Omental fat pad (tissue), 4 donors: ENCODE measurements around the gene PSD2. TPM values are rescaled to one million over a fixed set of nuclear protein-coding genes. Genes with fewer than 3 reads are reported as not detected.

Experiments used
- ATAC-seq: fragments of 150-250 bp; one replicate; pipeline ENCODE4 v1.9.1; 2016; ENCODE audit warnings: mild to moderate bottlenecking, moderate library complexity; ENCODE audit not compliant: low FRiP score
- DNase-seq: peaks from one replicate; pipeline ENCODE4 v3.0.0-alpha.2; 2019; ENCODE audit warnings: low spot score
- total RNA-seq, 4 donors: library from RNA; depleted of rRNA; stranded (reverse); fragments of >200 nt; gene quantifications; one replicate each; pipeline ENCODE4 v1.1.0, GENCODE V29; 2016
- TF ChIP-seq, protein P1 (sequence below), 3 donors: fragments of 450-650 bp; IDR thresholded peaks; one replicate each; pipeline ENCODE4 v1.5.1; 2016 to 2017; ENCODE audit warnings: antibody characterized with exemption in 3 of 3, mild to moderate bottlenecking in 3 of 3, moderate library complexity in 2 of 3

Gene PSD2
- total RNA-seq, 4 donors from 2014 or later: 0.12 to 0.46 (median 0.16) TPM; not detected in 1

DNA sequence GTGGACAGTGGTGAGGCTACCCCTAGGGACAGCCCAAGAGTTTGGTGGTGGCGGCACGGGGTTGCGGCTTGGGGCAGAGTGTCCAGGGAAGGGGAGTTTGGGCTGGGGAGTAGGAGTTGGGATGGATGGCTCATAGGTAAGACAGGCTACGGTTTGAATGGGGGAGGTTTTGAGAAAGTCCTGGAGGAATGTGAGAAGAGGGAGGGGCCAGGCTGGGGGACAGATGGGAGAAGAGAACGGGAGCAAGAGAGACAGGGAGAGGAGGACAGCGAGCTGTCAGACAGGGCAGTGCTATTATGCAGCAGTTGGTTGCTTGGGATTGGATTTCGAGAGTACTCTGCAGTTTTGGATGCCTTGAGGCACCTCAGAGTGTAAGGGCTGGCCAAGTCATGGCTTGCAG, 24.5 kb downstream of the PSD2 start:
- TF ChIP-seq, protein P1, sequence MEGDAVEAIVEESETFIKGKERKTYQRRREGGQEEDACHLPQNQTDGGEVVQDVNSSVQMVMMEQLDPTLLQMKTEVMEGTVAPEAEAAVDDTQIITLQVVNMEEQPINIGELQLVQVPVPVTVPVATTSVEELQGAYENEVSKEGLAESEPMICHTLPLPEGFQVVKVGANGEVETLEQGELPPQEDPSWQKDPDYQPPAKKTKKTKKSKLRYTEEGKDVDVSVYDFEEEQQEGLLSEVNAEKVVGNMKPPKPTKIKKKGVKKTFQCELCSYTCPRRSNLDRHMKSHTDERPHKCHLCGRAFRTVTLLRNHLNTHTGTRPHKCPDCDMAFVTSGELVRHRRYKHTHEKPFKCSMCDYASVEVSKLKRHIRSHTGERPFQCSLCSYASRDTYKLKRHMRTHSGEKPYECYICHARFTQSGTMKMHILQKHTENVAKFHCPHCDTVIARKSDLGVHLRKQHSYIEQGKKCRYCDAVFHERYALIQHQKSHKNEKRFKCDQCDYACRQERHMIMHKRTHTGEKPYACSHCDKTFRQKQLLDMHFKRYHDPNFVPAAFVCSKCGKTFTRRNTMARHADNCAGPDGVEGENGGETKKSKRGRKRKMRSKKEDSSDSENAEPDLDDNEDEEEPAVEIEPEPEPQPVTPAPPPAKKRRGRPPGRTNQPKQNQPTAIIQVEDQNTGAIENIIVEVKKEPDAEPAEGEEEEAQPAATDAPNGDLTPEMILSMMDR (IDR thresholded peaks at IDR 0.05): no peak
- no peak for ATAC-seq
- DNase-seq: no peak

DNA sequence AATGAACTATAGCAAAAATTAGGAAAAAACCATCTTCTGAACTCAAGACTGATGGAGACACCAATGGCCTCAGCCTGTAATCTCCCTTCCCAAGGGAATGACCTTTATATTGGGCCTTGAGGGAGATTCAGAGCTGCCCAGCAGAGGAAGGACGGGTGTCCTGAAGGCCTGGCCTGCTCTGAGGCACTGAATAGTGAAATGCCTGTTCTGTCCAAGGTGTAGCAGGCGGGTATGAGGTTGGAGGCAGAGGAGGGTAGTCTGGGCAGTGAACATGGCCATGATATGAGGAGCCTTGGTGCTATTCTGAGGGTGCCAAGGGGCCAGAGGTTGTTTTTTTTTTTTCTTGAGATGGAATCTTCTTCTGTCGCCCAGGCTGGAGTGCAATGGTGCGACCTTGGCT, 25.0 kb downstream of the PSD2 start:
- DNase-seq (no peak), ATAC-seq (no peak)
- TF ChIP-seq, protein P1 (IDR thresholded peaks at IDR 0.05): no peak

DNA sequence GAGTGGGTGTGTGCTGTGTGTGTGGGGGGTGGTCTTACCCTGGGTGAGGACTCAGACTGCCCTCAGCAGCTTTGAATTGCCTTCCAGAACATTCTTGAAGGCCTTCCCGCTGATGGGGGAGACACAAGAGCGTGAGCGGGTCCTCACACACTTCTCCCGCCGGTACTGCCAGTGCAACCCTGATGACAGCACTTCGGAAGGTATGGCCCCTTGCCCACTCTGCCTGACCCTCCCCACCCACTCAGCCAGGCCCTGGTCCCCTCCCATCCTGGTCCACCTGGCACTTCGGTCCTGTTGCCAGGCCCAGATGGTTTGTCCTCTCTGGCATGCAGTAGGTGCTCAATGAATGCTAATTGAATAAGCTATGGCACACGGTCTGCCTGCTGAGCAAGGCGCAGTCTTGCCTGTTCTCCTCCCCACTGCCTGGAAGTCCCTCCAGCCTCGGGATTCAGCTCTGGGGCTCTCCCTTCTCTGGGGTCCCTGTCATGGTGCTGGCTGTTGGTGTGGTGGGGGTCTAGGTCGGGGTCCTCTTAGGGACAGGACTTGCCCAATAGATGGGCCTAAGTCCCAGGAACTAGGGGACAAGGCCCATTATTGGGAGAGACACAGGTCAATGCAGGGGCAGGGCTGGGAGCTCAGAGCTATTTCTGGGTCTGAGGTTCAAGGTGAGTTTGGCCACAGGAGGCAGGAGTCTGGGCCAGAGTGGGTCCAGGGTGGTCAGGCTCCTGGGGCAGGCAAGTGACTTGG, 26.4 kb downstream of the PSD2 start:
- TF ChIP-seq, protein P1 (IDR thresholded peaks at IDR 0.05): no peak
- ATAC-seq: no peak
- DNase-seq: no peak

DNA sequence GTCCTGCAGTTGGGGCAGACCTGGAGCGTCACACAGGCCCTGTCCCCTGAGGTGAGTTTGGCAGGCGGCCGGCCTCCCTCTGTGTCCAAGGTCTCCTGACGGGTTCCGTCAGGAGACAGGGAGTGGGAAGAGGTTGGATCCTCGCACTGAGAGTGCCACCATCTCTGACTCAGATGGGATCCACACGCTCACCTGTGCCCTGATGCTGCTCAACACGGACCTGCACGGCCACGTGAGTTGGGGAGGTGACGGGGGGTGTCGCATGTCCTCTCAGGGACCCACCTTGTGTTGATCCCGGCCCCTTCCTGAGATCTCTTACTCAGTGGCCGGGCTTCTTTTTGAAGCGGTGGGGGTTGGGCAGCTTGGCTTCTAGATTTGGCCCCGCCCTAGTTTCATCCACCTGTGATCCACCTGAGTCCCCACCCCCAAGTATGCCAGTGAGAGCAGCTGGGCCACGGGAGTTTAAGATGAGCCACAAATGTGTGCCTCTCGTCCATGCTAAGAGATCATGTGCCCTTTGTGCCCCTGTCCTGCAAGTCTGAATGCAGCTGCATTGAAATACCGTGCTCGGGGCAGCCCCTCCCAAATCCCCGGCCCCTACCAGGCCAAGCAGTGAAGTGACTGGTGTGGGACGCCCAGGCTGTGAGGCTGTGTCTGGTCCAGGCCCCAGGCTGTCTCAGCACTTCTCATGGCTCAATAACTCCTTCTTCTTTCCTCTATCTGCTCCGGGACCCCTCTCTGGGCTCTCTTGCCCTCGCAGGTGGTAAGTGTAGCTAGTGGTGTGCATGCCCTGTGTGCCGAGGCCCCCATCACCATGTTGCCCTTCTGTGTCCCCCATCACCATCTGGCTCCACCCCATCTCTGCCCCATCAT, 27.2 kb downstream of the PSD2 start:
- DNase-seq (no peak), ATAC-seq (no peak)
- TF ChIP-seq, protein P1 (IDR thresholded peaks at IDR 0.05): no peak

DNA sequence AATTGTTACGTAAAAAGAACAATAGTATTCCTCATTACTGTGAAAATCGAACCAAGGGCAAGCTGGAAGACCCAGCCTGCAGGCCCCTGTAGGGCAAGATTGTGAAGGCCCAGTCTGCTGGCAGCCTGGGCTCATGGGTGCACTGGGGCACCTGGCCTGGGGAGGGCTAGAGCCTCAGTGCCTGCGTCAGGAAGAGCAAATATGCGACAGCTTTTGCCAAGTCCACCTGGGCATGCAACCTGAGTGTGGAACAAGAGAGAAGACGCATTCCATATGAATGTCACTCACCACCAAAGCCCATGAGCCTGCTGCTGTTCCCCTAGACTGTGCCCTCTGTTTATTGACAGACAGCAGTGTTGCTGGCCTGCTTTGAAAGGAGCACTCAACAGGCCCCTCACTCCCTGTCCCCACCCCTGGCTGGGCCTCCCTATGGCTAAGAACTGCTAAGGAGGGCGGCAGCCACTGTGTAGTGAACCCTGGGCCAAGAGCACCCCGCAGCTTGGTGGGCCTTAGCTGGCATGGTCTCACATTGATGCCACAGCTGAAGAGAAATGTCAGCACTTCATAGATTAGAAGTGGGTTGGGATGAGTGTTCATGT, 28.2 kb downstream of the PSD2 start:
- ATAC-seq (no peak), DNase-seq (no peak)
- TF ChIP-seq, protein P1 (IDR thresholded peaks at IDR 0.05): no peak

DNA sequence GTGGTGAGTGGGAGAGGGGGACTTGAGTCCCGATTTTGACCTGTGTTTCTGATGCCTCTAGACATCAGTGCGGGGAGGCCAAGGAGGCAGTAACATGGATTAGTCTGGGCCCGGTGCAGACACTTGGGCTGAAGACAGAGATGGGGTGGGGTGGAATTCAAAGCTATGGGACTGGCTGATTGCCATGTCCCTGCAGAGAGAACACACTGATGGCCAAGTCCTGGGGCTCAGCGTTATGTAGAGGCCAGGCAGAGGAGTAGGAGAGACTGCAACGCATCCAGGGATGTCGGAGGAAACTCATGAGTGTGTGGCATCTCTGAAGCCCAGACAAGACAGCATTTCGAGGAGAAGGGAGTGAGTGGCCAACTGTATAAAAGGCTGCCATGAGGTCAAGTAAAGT, 30.1 kb downstream of the PSD2 start:
- ATAC-seq (no peak), DNase-seq (no peak)
- TF ChIP-seq, protein P1 (IDR thresholded peaks at IDR 0.05): no peak
